CD1c-positive myeloid dendritic cell (primary cell): ENCODE data around the gene TCEA2.
A peak's percentile ranks its signal among the peaks of the same experiment; 100 is the strongest.
"Not testable (repeated sequence)": the region's sequence is repeated elsewhere in the genome, so short reads cannot be mapped to it uniquely, and the experiment has no call there.

ENCODE experiments used
- DNase-seq: peaks from one replicate; pipeline ENCODE4 v3.0.0-alpha.2; 2016; ENCODE audit errors: extremely low spot score

Gene TCEA2

GRCh38 chr20:64108731-64109681, 46.0 kb downstream of the TCEA2 start:
- no peak for DNase-seq

GRCh38 chr20:64109831-64110391, 46.9 kb downstream of the TCEA2 start:
- no peak for DNase-seq

GRCh38 chr20:64110411-64111068, 47.5 kb downstream of the TCEA2 start:
- no peak for DNase-seq

DNA sequence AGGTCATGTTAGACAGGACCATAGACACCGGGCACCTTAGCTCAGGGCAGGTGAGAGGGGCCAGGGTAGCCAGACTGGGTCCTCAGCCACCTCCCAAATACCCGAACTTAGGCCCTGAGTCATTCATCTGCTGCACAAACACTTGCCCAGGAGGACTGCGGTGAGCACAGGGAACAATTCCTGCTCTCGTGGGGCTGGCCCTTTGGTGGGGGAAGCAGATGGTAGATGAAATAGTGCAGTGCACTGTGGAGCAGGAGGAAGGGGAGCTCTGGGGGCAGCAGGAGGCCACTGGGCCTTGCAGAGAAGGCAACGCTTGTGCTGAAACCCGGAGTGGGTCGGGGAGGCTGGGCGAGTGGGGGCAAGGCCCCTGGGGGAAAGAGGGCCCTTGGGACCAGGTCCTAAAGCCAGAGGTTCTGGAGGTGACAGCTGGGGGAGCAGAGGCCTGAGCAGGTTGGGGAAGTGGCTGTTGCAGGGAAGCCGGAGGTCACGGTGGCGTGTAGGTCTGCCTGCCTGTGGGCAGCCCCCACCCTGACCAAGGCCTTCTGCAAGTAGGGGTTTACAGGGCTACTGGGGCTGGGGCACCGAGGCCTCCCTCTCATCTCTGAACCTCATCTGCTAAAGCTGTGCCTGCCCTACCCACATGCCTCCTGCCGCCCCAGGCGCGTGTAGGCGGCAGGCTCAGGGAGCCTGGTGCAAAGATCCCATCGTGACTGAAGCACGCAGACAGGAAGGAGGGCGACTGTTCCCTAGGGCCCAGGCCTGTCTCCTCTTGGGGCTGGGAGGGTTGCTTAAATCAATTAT, 49.0 kb downstream of the TCEA2 start:
- peak; percentile 30 for DNase-seq

DNA sequence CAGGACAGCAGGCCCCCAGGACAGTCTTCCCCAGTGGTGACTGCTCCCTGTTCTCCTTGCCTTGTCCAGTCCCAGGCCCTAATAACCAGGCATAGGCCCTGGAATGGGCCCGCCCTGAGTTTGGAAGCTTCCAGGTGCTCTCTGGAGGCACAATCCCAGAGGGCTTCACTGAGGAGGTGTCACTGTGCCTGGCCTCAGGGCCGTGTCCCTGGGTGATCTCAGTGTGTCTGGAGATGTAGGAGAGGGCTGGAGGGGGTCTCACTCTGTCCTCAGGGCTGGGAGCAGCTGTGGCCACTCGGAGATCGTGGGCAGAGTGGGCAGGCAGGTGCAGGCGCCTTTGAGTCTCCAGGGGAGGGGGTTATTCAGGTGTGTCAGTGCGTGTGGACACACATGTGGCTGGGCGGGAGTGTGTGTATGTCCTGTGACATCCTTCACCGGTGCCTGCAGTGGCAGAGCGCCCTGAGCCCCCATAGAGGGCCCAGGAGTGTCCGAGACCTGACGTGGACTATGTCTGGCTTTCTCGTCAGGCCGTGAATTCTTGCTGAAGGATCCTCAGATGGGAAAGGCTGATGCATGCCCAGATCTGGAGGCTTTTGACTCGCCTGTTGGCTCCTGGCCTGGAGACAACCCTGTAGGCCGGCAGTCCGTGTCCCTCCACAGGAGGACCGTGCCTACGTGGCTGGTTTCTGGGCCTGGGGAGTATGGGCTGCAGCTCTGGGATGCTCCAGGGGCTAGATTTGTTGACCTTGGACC, 49.9 kb downstream of the TCEA2 start:
- DNase-seq, result no peak

DNA sequence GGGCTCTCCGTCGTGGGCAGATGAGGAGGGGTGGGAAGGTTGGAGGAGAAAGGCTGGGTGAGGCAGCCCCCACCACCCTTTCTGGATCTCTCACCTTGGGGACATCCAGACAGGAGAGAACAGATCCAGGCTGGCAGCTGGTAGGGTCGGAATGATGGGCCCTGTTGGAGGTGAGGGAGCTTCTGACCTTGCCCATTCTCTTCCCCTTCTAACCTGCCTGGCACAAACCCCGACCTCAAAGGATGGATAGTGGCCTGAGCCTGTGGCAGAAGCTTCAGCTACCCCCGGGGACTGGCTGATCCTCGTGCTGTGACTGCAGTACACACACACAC, 50.4 kb downstream of the TCEA2 start:
- DNase-seq, result no peak

- no peak for DNase-seq
These were observed 50.9 kb downstream of the TCEA2 start for GRCh38 chr20:64113796-64114355.

DNA sequence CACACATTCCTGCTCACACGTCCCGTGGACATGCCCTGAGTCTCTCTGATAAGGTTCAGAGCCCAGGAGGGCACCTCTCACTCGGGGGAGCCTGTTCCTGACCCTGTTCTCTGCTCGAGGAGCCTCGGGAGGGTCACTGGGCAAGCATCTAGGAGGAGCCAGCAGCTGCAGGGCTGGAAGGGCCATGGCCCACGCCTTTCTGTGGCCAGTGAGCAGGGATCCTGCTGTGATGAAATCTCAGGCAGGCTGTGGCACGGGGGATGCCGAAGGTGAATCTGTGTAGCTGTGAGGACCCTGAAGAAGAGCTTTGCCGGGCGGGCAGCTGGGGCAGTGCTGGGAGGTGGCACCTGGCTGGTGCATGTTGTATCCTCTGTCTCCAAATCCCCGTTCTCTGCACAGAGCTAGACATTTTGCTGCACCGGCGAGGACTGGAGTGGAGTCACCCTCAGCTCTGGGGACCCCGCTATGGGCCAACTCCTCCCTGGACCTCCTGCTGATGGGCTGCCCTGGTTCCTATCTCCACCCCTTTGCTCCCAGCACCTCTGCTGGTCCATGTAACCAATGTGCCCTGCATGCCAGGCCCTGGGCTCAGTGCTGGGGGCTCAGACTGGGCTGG, 51.5 kb downstream of the TCEA2 start:
- no peak for DNase-seq

- no peak for DNase-seq
These were observed 52.3 kb downstream of the TCEA2 start for GRCh38 chr20:64115171-64115911.

DNA sequence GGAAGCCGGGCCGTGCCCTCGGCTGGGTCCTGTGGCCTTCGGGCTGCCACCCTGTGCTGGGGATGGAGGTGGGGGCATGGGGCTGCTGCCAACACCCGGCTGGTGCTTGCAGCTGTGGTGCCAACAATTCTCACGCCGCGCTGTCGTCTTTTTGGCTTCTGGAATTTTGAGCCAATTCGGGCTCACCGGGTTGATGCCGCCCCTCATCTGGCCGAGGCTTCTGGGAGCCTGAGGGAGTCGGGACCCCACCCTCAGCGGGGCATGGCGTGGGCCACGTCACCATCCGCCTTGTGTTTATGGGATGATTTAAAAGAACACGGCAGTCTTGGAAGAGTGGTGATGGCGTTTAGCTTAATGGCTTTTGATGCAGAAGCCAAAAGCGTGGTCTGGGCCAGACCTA, 53.0 kb downstream of the TCEA2 start:
- no peak for DNase-seq

DNA sequence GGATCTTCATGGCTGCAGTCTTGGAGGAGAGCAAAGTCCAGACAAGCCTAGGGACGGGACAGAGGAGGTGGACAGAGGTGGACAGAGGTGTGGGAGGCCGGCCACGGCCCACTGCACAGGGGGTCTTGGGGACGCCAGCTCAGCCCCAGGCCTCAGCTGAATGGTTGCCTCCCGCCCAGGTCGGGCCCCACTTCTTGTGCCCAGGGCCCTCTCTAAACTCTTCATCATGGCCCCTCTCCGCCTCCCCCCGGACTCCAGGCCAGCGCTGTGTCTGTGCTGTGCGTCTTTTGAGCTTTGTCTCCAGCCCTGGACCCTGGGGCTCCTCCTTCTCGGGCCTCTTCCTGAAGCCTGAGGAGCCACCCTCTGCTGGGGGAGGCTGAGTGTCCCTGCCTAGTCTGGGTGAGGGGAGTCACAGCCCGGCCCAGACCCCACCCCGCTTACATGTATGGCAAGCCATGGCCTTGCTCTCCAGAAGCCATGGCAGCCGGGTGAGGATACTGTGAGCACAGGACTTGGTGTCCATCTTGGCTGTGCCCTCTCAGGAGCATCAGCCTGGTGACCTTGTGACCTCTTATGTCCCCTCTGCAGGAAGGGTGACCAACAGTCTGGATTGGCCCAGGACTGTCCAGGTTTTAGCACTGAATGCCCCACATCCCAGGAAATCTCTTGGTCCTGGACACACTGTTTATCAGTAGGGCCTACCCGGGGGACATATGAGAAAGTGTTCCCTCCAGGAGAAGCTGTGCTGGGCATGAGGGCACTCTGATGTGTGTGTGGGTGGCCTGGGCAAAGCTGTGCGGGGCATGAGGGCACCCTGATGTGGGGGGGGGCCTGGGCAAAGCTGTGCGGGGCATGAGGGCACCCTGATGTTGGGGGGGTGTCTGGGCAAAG, 53.8 kb downstream of the TCEA2 start:
- DNase-seq, result no peak

DNA sequence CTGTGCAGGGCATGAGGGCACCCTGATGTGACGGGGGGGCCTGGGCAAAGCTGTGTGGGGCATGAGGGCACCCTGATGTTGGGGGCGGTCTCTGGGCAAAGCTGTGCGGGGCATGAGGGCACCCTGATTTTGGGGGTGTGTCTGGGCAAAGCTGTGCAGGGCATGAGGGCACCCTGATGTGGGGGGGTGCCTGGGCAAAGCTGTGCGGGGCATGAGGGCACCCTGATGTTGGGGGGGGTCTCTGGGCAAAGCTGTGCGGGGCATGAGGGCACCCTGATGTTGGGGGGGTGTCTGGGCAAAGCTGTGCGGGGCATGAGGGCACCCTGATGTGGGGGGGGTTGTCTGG, 54.4 kb downstream of the TCEA2 start:
- not testable (repeated sequence) for DNase-seq

DNA sequence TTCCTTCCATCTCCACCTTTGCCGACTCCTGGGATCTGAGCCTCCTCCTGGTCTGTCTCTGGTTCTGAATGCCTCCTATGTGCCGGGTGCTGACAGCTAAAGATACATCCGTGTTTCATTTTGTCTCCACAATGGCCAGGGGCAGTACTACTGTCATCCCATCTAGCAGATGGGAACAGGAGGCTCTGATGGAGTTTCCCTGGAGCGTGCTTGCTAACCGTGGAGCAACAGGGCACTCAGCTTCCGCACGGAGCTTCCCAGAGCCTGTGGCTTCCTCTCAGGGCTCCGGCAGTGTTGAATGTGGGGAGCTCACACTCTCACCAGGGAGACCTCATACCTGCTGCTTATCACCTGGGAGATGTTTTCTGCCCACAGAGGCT, 56.3 kb downstream of the TCEA2 start:
- no peak for DNase-seq

- DNase-seq, result no peak
These were observed 56.8 kb downstream of the TCEA2 start for GRCh38 chr20:64119681-64120341.

- DNase-seq, result no peak
These were observed 58.6 kb downstream of the TCEA2 start for GRCh38 chr20:64121586-64121985.
